Muscle of arm (tissue), 12 donors: ENCODE results near the gene GUCY2D. TPM values are rescaled to one million over a fixed set of nuclear protein-coding genes. Genes with fewer than 3 reads are reported as not detected.
"Not testable (repeated sequence)": the region's sequence is repeated elsewhere in the genome, so short reads cannot be mapped to it uniquely, and the experiment has no call there.

Source experiments
- DNase-seq: peaks from one replicate; pipeline ENCODE4 v3.0.0-alpha.2; 2013
- polyA plus RNA-seq, 12 donors: library from polyadenylated mRNA; unstranded; fragments of 120-200 nt; gene quantifications; one replicate each; pipeline ENCODE4 v1.2.1, GENCODE V29; 2013; ENCODE audit not compliant: insufficient read length in 12 of 12

GUCY2D gene
- polyA plus RNA-seq, 12 donors: 0.04 to 0.15 (median 0.05) TPM; not detected in 9

DNA sequence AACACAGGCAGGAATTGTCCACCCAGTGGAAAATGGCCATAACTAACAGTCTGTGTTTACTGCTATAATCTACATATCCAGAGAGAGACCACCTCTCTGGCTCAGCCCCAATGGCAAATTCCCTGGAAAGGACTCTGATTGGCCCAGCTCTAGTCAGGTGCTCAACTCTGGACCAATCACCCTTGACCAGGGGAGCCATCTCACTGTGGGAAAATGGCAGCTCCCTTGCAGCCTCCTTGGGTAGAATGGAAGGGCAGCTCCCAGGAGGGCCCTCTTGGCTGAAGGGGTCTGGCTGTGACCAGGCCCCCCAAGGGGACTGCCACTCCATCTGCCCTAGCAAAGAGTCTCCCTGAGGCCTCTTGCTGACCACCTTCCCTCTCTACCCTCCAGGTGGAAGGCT, 39.6 kb downstream of the GUCY2D start:
- no peak for DNase-seq

DNA sequence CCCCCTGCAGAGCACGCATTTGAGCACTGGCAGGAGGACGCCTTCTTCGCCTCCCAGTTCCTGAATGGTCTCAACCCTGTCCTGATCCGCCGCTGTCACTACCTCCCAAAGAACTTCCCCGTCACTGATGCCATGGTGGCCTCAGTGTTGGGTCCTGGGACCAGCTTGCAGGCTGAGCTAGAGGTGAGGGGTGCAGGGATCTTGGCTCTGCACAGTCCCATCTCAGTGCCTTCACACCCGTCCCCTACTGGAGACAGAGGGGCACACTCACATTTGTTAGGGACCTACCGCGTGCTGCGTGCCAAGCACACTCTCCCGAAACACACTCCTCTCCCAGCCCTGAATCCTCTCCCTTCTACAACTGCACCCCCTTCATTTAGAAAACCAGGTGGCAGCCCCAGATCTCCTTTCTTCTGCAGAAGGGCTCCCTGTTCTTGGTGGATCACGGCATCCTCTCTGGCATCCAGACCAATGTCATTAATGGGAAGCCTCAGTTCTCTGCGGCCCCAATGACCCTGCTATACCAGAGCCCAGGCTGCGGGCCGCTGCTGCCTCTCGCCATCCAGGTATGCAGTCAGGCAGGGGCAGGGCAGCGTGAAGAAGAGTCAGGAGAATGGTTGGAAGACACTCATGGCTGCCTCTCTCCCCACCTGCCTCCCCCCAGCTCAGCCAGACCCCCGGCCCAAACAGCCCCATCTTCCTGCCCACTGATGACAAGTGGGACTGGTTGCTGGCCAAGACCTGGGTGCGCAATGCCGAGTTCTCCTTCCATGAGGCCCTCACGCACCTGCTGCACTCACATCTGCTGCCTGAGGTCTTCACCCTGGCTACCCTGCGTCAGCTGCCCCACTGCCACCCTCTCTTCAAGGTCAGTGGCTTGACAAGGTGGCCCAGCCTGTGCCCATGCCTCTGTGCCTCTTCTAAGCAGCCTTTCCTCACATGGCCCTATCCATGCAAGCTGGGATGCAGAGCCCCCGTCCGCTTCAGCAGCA, 42.7 kb downstream of the GUCY2D start:
- DNase-seq: no peak

DNA sequence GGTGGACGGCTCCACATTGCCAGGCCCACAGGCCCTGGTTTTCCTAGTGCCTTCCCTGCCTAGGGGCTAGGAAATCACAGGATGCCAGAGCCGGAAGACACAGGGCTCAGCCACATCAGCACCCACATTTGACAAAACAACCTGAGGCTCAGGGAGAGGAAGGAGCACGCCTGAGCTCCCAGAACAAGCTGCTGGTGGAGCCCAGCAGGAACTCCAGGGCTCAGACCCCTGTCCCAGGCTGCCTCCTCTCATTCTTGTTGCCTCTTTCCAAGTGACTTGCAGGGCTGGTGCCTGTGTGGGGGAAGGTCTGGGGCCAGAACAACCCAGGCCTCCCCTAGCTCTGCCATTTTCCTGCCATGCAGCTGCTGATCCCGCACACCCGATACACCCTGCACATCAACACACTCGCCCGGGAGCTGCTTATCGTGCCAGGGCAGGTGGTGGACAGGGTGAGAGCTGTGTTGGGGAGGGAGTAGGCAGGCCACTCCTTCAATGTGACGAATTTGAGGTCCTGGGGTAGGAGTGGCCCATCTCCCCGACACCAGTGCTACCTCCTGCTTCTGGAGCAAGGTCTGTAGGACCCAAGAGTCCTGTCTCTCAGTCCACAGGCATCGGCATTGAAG, 44.0 kb downstream of the GUCY2D start:
- no peak for DNase-seq

DNA sequence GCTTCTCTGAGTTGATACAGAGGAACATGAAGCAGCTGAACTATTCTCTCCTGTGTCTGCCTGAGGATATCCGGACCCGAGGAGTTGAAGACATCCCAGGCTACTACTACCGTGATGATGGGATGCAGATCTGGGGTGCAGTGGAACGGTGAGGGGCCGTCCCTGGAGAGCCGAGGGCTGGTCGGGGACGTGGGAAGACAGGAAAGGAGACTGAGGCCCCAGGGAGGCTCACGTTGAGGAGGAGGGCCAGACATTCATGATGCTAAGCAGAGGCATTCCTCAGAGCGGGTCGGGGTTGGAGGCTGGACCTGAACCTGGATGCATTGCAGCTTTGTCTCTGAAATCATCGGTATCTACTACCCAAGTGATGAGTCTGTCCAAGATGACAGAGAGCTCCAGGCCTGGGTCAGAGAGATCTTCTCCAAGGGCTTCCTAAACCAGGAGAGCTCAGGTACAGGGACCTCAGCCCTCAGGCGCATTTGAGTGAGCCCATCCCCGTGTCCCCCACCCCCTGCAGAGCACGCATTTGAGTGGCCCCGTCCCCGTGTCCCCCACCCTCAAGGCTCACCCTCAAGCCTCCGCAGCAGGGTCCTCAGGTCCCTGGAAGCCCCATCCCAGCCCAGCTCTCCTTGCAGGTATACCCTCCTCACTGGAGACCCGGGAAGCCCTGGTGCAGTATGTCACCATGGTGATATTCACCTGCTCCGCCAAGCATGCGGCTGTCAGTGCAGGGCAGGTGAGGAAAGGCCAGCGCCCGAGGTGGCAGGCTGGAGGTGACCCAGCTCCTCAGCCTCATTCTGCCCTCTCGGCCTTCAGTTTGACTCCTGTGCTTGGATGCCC, 44.7 kb downstream of the GUCY2D start:
- DNase-seq: no peak

DNA sequence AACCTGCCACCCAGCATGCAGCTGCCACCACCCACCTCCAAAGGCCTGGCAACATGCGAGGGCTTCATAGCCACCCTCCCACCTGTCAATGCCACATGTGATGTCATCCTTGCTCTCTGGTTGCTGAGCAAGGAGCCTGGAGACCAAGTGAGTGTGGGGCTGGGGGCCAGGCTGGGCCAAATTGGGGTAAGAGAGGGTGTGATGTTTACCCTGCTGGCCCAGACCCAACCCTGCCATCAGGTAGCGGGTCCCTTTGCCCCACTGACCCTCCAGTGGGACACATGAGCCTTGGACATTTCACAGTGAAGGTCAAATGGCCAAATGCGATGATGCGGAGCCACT, 45.3 kb downstream of the GUCY2D start:
- DNase-seq: no peak

DNA sequence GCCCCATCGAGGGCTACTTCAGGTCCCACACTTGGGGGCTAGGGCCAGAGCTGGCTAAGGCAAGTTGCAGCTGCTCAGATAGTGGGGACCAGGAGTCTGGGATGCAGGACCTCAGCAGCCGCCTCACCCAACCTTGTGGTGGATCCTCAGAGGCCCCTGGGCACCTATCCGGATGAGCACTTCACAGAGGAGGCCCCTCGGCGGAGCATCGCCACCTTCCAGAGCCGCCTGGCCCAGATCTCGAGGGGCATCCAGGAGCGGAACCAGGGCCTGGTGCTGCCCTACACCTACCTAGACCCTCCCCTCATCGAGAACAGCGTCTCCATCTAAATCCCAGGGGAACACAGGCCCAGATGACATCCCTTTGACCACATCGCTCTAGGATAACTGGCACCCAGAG, 45.8 kb downstream of the GUCY2D start:
- no peak for DNase-seq

DNA sequence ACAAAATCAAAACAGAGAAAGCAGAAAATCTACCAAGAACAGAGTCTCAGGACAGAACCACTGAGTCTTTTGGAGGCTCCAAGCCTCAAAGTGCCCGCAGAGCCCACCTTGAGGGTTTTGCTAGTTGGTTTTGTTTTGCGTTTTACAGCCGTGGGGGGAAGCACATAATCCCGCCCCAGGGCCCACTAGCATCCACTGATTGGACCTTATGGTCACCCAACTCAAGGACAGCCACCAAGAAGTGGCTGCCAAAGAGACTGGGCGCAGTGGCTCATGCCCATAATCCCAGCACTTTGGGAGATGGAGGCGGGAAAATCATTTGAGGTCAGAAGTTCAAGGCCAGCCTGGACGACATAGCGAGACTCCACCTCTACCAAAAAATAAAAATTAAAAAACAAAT, 46.3 kb downstream of the GUCY2D start:
- DNase-seq: no peak

DNA sequence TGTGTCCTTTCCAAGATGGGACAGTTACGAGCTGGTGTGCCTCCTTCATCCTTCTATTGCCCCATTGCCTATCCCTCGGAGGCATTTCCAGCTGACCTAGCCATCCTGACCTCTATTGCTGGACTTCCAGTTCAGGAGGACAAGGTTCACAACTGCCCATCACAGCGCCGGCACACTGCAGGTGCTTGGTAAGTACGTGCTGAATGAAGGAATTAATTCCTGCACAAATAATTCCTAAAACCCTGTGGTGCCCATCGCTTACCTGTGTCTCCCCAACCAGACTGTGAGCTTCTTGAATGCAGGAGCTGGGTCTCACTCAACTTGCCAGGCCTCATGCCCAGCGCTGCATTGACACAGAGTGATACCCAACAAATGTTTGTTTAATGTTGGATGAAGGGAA, 49.4 kb downstream of the GUCY2D start:
- no peak for DNase-seq

DNA sequence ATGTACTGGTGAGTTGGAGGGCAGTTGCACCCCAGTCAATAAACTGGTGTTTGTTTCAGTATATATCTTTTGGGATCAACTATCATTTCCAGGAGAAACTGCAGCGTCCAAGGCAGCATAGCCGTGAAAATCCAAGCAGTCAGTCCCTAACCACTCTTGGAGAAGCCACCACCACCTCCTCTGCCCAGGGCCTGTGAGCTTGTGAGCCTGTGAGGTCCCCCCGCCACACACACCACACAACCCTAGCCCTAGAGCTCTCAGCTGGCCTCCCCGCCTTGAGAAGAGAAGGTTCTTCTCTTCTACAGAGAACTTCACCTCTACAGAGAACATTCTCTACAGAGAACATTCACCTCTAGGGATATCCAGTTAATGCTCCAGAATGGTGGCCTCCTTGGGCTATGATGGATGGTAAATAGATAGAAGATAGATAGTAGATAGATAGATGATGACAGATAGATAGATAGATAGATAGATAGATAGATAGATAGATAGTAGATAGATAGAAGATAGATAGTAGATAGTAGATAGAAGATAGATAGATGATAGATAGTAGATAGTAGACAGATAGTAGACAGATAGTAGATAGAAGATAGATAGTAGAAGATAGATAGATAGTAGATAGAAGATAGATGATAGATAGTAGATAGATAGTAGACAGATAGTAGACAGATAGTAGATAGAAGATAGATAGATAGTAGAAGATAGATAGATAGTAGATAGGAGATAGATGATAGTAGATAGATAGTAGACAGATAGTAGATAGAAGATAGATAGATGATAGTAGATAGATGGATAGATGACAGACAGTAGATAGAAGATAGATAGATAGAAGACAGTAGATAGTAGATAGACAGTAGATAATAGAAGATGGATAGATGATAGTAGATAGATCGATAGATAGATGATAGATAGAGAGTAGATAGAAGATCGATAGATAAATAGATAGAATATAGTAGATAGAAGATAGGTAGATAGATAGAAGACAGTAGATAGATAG, 50.1 kb downstream of the GUCY2D start:
- DNase-seq: no peak

DNA sequence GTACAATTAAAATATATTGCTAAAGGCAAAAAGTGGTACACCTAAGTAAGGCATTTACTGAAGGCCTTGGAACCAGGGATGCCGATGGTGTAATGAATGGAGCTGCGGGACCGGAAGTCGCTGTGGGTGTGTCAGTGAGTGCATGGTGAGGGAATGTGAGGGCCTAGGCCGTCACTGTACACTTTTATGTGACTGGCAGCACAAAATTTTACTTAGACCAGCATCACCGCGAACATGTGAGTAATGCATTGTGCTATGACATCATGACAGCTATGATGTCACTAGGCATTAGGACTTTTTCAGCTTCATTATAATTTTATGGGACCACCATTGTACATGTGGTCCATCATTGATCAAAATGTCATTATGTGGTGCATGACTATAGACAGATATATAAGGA, 51.2 kb downstream of the GUCY2D start:
- DNase-seq: no peak

DNA sequence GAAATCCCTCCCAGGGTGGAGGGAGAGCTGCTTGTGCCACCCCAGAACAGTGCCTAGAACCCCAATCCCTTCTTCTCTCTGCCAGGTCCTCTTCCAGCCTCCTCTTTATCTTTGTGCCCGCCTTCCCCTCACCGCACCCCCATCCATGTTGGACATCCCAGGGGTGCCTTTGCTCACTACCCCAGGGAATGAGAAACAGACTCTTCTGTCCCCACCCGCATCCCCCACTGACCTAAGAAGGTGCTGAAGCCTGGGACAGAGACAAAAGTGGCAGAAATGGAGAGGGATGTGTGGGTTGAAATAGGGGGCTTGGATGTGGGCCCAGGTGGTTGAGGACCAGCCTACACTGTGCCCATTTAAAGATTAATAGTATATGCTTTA, 53.4 kb downstream of the GUCY2D start:
- no peak for DNase-seq

DNA sequence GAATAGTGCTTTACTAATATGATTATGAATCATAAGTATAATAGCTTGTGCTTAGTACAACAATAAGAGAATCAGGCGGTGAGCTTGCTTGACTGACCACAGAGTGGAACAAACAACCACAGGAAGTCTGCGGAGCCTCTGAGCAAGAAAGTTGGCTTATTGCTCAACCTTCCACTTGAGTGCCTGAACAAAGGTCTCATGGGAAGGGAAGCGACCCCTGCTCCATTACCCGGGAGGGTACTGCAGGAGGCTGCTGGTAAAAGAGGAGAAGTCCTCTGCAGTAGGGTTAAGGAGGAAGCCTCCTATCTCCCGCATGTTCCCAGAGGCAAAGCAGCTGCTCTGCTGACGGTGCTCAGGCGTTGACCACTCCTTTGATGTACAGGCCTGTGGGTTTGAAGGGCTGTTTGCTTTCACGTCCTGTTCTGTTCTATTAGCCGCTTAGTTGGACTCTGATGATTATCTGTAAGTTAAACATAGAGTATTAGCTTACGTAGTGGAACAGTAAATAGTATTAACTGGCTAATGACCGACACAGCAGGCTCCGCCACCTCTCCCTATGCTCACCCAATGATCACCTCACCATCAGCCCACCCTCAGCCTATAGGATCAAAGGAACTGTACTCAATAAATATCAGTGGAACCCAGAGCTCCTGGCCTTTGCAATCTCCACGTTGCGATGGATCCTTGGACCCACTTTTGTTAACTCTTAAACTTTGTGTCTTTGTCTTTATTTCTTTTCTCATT, 54.0 kb downstream of the GUCY2D start:
- no peak for DNase-seq

DNA sequence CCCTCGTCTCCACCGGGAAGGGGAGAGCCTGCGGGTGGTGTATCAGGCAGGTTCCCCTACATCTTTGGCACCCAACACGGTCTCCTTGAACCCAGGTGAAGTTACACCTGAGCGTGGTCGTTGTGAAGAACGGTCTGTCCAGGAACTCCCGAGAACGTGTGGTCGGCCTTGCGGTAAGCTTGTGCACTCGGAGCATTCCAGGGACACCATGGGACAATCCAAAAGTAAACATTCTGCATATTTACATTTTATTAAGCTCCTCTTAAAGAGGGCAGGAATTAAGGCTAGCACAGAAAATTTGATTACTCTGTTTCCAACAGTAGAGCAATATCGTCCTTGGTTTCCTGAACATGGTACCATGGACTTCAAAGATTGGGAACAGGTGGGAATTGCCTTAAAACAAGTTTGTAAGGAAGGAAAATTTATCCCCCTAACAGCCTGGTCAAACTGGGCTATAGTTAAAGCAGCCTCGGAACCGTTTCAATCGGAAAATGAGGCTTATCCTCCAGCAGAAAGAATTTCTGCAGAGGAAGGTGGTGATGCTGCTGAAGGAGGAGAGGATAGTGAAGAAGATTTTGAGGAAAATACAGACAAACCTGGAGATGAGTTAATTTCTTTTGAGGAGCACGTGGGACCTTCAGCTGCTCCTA, 54.7 kb downstream of the GUCY2D start:
- DNase-seq: no peak

DNA sequence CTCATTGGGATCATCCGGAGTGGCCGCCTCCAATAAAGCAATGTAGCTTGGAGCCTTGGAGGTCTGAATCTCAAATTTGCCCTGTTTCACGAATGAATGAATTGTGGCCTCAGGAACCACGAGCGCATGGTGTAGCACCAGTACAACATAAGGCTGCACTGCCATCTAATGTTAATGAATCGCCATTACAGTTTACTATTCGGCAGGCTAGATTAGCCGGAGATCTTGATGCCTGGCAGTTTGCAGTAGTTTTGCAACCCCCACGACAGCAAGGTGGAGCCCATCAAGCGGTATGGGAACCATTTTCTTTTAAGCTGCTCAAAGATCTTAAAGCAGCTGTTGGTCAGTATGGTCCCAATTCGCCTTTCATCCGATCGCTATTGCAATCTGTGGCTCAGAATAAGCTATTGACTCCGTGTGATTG, 55.3 kb downstream of the GUCY2D start:
- DNase-seq: peak; percentile 69

DNA sequence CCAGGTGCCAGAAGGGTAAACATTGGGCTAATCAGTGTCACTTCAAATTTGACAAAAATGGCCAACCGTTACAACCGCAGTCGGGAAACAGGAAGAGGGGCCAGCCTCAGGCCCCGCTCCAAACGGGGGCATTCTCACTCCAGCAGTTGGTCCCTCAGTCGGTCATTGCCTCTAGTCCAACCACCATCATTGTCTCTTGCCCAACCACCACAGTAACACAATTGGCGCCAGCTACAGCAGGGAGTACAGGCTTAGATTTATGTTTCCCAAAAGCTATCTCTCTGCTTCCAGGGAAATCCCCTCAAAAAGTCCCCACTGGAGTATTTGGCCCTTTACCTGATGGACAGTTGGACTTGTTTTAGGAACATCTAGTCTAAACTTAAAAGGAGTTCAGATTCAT, 56.7 kb downstream of the GUCY2D start:
- no peak for DNase-seq

DNA sequence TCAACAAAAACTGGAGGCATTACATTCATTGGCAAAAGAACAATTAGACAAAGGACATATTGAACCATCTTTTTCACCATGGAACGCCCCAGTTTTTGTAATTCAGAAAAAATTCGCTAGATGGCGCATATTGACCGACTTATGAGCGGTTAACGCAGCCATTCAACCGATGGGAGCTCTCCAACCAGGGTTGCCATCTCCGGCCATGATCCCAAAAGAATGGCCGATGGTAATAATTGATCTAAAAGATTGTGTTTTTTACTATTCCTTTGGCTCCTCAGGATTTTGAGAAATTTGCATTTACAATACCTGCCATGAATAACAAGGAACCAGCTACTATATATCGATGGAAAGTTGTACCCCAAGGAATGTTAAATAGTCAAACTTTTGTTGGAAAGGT, 57.9 kb downstream of the GUCY2D start:
- DNase-seq: peak; percentile 79

DNA sequence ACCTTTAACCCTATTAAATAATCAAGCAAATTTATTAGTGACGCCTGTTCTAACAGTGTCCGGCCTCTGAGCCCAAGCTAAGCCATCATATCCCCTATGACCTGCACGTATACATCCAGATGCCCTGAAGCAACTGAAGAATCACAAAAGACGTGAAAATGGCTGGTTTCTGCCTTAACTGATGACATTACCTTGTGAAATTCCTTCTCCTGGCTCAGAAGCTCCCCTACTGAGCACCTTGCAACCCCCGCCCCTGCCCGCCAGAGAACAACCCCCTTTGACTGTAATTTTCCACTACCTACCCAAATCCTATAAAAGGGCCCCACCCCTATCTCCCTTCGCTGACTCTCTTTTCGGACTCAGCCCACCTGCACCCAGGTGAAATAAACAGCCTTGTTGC, 59.4 kb downstream of the GUCY2D start:
- DNase-seq: not testable (repeated sequence)

DNA sequence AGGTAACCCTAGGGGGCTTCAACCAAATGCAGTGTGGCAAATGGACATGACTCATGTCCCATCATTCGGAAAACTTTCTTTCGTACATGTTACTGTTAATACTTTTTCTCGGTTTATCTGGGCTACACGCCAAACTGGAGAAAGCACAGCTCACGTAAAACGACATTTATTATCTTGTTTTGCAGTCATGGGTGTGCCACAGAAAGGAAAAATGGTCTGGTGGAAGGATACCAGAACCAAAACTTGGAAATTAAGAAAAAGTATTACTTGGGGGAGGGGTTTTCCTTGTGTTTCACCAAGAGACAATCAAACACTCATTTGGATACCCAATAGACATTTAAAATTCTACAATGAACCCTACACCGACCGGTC, 60.0 kb downstream of the GUCY2D start:
- no peak for DNase-seq

DNA sequence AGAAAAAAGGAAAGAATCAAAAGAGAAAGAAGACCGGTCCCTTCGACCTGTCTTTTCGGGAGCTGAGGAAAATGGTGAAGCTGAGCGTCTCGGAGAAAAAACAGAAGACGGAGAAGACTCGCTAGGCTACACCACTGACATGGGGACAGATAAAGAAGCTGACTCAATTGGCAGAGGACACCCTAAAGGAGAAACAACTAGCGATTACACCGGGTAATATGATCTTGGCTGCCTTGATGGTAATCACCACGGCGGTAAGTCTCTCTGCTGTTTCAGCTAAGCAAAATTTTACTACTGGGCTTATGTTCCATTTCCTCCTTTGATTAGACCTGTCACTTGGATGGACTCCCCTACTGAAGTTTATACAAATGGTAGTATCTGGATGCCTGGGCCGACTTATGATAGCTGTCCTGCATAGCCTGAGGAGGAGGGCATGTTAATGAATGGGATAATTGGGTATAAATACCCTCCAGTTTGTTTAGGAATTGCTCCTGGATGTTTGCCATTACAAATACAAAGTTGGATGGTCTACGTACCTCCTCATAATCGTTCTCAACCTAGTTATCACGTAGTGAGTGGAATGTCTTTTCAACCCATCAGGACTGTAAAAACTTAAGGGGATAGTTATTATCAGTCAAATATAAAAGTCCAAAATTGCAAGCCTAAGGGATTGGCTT, 60.5 kb downstream of the GUCY2D start:
- DNase-seq: no peak
